ENCODE data around the gene DPP6.

- no peak for TF ChIP-seq CTCF (optimal IDR thresholded peaks at IDR 0.05 in 1 of 3, IDR thresholded peaks at IDR 0.05 in 1 of 3, conservative IDR thresholded peaks at IDR 0.05 in 1 of 3; ENCODE audit: extremely low read depth in 1 of 3, insufficient read depth in 2 of 3, low read length in 3 of 3)
- TF ChIP-seq EZH2 (IDR thresholded peaks at IDR 0.05; ENCODE audit: low read length), result no peak
Observed at GRCh38 chr7:154628556-154628955, 576.4 kb downstream of the DPP6 start.

Measured in keratinocyte (primary cell).